Activated CD8-positive, alpha-beta T cell treated with anti-CD3 and anti-CD28 coated beads, Interleukin-2, amount 10 ng/mL, durations not matched to agents 7 days and 5 days (primary cell): ENCODE data around the gene AGBL1. TPM values are rescaled to one million over a fixed set of nuclear protein-coding genes. Genes with fewer than 3 reads are reported as not detected.
"Not testable (repeated sequence)": the region's sequence is repeated elsewhere in the genome, so short reads cannot be mapped to it uniquely, and the experiment has no call there.

Experiments
- ATAC-seq: fragments of 150-1000 bp; cut with Tn5 transposase; one replicate; pipeline ENCODE4 v1.10.0; 2021; ENCODE audit warnings: moderate library complexity
- CTCF ChIA-PET: fragments of 350-600 bp; sonication (Branson Sonifier 250); formaldehyde crosslinking; loops from one replicate; lab custom pipeline; 2021; ENCODE audit warnings: antibody characterized with exemption; lab: Charles Lee
- POLR2A ChIA-PET: fragments of 350-600 bp; sonication (Branson Sonifier 250); formaldehyde crosslinking; loops from one replicate; lab custom pipeline; 2021; ENCODE audit warnings: antibody characterized with exemption; lab: Charles Lee
- DNase-seq: peaks from one replicate; pipeline ENCODE4 v3.0.0-alpha.2; 2020
- H3K27ac Mint-ChIP-seq: one replicate; pipeline ENCODE4 v1.8.0; 2021; ENCODE audit warnings: mild to moderate bottlenecking, mixed read lengths
- H3K27me3 Mint-ChIP-seq: one replicate; pipeline ENCODE4 v1.8.0; 2021; ENCODE audit warnings: low read depth, mixed read lengths
- H3K36me3 Mint-ChIP-seq: one replicate; pipeline ENCODE4 v1.8.0; 2021; ENCODE audit warnings: low read depth, mixed read lengths
- H3K4me1 Mint-ChIP-seq: one replicate; pipeline ENCODE4 v1.8.0; 2021; ENCODE audit warnings: low read depth, mixed read lengths
- H3K4me3 Mint-ChIP-seq: one replicate; pipeline ENCODE4 v1.8.0; 2021; ENCODE audit warnings: mild to moderate bottlenecking, mixed read lengths
- H3K9me3 Mint-ChIP-seq: one replicate; pipeline ENCODE4 v1.8.0; 2022; ENCODE audit warnings: mixed read lengths; ENCODE audit not compliant: insufficient read depth
- total RNA-seq, 2 experiments: library from RNA; stranded (reverse); gene quantifications; one replicate each; pipeline ENCODE4 v1.2.3, GENCODE V29; 2021

Gene AGBL1
- total RNA-seq, 2 experiments from 2014 or later: not detected

DNA sequence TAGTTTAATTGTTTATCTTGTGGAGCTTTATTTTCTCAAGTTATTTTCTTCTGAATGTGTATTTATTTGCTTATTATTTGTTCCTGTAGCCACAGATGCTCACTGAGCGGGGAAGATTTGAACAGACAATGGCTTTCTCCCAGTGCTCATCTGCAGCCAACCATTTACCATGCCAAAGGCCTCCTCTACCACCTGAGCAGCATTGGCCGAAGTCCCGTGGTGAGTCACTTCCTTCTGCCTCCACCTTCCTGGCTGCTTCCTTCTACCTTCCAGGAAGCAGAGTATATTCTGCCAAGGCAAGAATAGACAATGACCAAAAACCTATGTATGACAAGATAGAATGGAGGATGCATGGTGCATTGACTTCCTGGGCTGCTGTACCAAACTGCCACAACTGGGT, 443.1 kb downstream of the AGBL1 start:
- no peak overlapping the region for H3K4me3 Mint-ChIP-seq
- DNase-seq (no peak), ATAC-seq (no peak)
- no peaks in the 10 kb centered on the region for H3K4me1 Mint-ChIP-seq
- H3K9me3 Mint-ChIP-seq: no peaks in the 10 kb centered on the region
- POLR2A ChIA-PET: interaction anchor here (0.6 kb wide), 1 partner anchor 1410 kb away, joined by 3 read pairs; no protein-coding TSS in a partner anchor
- no peaks in the 10 kb centered on the region for H3K27me3 Mint-ChIP-seq
- H3K27ac Mint-ChIP-seq: no peak overlapping the region
- H3K36me3 Mint-ChIP-seq: no peaks in the 10 kb centered on the region
- CTCF ChIA-PET: no interaction called here

DNA sequence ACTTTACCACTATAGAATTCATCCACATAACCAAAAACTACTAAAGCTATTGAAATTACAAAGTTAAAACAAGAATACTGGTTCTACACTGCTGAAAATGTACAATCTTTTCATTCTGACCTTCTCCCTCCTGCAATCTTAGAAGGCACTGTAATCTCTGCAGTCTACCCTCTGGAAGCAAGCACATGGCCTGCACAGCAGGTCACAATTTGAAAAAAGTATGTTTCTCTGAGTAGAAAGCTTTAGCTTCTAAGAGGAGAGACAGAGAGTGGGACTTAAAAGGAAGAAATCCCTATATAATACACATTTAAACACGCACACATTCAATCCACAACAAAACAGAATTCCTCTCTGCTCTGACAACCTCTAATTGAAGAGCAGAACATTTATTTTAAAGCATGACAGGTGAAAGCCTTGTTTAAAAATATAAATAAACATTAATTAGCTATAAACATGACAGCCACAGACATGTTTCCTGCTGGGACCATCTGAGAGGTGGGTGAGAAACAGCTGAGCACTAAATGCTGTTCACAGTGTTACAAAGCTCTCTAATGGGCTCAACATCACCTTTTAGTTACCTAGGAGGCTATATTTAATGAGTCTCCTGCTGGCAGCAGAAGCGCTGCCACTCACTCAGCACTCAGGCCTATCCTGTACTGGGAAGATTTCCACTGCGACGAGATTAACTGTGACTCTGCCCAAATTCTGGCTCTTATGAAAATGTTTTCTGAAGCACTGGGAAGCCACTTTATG, 447.4 kb downstream of the AGBL1 start:
- H3K4me3 Mint-ChIP-seq: no peak overlapping the region
- CTCF ChIA-PET: no interaction called here

GRCh38 chr15:86528094-86528493, 448.4 kb downstream of the AGBL1 start:
- H3K27me3 Mint-ChIP-seq, ATAC-seq, H3K36me3 Mint-ChIP-seq, POLR2A ChIA-PET, CTCF ChIA-PET, H3K4me1 Mint-ChIP-seq, DNase-seq, H3K9me3 Mint-ChIP-seq, H3K27ac Mint-ChIP-seq, H3K4me3 Mint-ChIP-seq: not testable (repeated sequence)

More for the DNA sequence above, 447.4 kb downstream of the AGBL1 start:
- POLR2A ChIA-PET: no interaction called here
- no peaks in the 10 kb centered on the region for H3K27me3 Mint-ChIP-seq
- no peak overlapping the region for H3K27ac Mint-ChIP-seq
- H3K9me3 Mint-ChIP-seq: no peaks in the 10 kb centered on the region
- H3K36me3 Mint-ChIP-seq: no peaks in the 10 kb centered on the region
- ATAC-seq (no peak), DNase-seq (no peak)
- H3K4me1 Mint-ChIP-seq: no peaks in the 10 kb centered on the region

DNA sequence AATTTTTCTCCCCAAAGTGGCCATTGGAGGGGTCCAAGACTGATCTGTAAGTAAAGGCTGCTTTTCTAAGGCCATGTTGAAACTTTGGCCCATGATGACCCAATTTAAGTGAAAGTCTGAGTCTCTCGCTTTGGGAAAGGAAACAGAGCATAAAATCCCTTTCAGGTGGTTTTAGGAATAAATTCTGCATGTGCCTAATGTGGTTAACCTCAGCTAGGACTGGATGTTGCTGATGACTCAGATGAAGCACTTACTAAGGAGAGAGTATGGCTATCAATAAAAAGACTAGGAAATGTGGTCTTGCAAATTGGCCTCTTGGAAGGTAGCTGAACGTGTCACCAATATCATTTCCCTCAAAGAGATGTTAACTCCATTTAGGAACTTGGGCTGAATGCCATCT, 458.5 kb downstream of the AGBL1 start:
- no peak for ATAC-seq
- H3K4me3 Mint-ChIP-seq: no peak overlapping the region
- no peaks in the 10 kb centered on the region for H3K27me3 Mint-ChIP-seq
- no peaks in the 10 kb centered on the region for H3K9me3 Mint-ChIP-seq
- no peak for DNase-seq
- ChIA-PET CTCF (no interaction called here), POLR2A (no interaction called here)
- no peaks in the 10 kb centered on the region for H3K36me3 Mint-ChIP-seq
- no peak overlapping the region for H3K27ac Mint-ChIP-seq
- H3K4me1 Mint-ChIP-seq: no peaks in the 10 kb centered on the region

DNA sequence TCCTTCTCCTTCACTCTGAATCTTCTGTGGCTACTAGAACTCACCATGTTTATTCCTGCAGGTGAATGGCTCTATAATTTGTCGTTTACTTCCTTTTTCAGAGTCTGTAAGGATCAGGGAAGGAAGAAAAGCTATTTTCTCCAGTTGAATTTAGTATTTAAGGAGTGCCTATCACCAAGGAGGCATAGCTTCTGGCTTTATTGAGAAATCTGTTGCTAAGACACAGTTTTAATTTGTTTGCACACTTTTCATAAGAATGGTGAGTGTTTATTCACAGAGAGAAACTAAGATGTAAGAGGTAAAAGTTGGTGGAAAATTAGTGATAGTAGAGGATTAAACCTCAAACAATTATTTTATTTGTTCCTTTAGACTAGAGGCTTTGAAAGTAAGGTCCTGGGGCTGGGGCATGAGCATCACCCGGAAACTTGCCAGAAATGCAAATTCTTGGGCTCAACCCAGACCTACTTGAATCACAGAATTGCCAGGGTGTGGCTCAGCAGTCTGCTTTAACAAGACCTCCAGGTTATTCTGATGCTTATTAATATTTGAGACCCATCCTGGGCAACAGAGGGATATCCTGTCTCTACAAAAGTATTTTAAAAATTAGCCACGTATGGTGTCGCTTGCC, 461.3 kb downstream of the AGBL1 start:
- Mint-ChIP-seq H3K9me3 (no peaks in the 10 kb centered on the region), H3K27me3 (no peaks in the 10 kb centered on the region), H3K36me3 (no peaks in the 10 kb centered on the region), H3K4me1 (no peaks in the 10 kb centered on the region), H3K4me3 (no peak overlapping the region), H3K27ac (no peak overlapping the region)
- ChIA-PET POLR2A (no interaction called here), CTCF (no interaction called here)
- no peak for ATAC-seq
- no peak for DNase-seq

GRCh38 chr15:86541540-86541939, 461.9 kb downstream of the AGBL1 start:
- ATAC-seq (no peak), DNase-seq (no peak)
- no peak overlapping the region for H3K4me3 Mint-ChIP-seq
- no peaks in the 10 kb centered on the region for H3K27me3 Mint-ChIP-seq
- no peaks in the 10 kb centered on the region for H3K36me3 Mint-ChIP-seq
- H3K27ac Mint-ChIP-seq: no peak overlapping the region
- ChIA-PET CTCF (no interaction called here), POLR2A (no interaction called here)
- no peaks in the 10 kb centered on the region for H3K4me1 Mint-ChIP-seq
- H3K9me3 Mint-ChIP-seq: no peaks in the 10 kb centered on the region

DNA sequence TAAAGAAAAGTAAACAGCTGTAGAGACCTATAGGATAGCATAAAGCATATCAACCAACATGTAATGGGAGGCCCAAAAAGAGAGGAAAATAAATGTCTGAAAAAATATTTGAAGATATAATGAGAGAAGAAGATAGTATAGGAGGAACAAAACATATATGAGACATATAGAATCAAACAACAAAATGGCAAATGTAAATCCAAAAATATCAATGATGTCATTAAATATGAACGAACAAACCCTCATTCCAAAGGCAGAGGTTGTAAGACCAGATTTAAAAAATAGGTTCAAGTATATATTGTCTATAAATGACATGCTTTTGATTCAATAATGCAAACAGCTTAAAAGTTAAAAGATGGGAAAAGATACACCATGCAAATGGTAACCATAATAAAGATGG, 470.4 kb downstream of the AGBL1 start:
- H3K36me3 Mint-ChIP-seq: no peaks in the 10 kb centered on the region
- H3K9me3 Mint-ChIP-seq: no peaks in the 10 kb centered on the region
- no peaks in the 10 kb centered on the region for H3K27me3 Mint-ChIP-seq
- ChIA-PET CTCF (no interaction called here), POLR2A (no interaction called here)
- ATAC-seq (no peak), DNase-seq (no peak)
- no peak overlapping the region for H3K27ac Mint-ChIP-seq
- no peaks in the 10 kb centered on the region for H3K4me1 Mint-ChIP-seq
- no peak overlapping the region for H3K4me3 Mint-ChIP-seq

- no peak overlapping the region for H3K4me3 Mint-ChIP-seq
- POLR2A ChIA-PET: no interaction called here
- CTCF ChIA-PET: no interaction called here
- H3K27ac Mint-ChIP-seq: no peak overlapping the region
- H3K27me3 Mint-ChIP-seq: no peaks in the 10 kb centered on the region
- no peaks in the 10 kb centered on the region for H3K36me3 Mint-ChIP-seq
- H3K4me1 Mint-ChIP-seq: no peaks in the 10 kb centered on the region
- no peaks in the 10 kb centered on the region for H3K9me3 Mint-ChIP-seq
- ATAC-seq (no peak), DNase-seq (no peak)
These were observed 473.4 kb downstream of the AGBL1 start for GRCh38 chr15:86553108-86553507.

DNA sequence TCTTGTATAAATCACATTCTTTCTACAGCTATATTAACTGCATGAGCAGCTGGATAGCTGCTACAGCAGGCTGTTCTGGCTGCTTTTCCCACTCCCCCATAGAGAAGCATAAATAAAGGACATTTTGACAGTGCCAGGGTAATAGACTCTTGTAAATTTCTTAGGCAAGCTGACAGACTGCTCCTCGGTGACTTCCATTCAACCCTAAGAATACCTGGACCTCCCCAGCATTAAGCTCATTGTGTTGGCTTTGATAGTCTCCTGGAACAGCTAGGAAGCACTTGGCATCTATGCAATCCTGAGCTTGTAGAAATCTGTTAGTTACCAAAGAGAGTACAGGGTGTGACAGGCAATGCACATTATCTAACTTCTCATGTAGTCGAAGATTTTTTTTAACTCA, 475.4 kb downstream of the AGBL1 start:
- POLR2A ChIA-PET: no interaction called here
- CTCF ChIA-PET: no interaction called here
- ATAC-seq: no peak
- Mint-ChIP-seq H3K27ac (no peak overlapping the region), H3K4me1 (no peaks in the 10 kb centered on the region), H3K36me3 (no peaks in the 10 kb centered on the region), H3K27me3 (no peaks in the 10 kb centered on the region), H3K4me3 (no peak overlapping the region), H3K9me3 (no peaks in the 10 kb centered on the region)
- DNase-seq: no peak

DNA sequence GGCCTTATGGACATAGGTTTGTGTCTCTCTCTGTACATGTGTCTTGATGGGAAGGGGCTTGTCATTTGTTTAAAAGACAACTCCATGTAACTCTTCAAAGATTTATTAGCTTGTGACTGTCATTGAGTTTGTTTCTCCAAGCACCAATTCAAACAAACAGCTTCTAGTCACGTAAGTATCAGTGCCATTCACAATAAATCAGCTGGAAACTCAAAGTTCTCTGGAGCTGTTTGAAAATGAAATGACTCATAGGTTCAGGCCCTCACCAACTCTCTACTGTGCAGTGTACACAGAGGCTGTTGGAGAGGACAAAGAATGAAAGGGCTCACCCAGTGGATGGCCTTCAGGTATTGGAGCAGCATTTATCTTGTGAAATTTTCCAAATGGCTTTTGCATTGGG, 476.3 kb downstream of the AGBL1 start:
- Mint-ChIP-seq H3K27me3 (no peaks in the 10 kb centered on the region), H3K9me3 (no peaks in the 10 kb centered on the region), H3K4me1 (no peaks in the 10 kb centered on the region), H3K36me3 (no peaks in the 10 kb centered on the region), H3K4me3 (no peak overlapping the region), H3K27ac (no peak overlapping the region)
- DNase-seq (no peak), ATAC-seq (no peak)
- POLR2A ChIA-PET: no interaction called here
- CTCF ChIA-PET: no interaction called here

DNA sequence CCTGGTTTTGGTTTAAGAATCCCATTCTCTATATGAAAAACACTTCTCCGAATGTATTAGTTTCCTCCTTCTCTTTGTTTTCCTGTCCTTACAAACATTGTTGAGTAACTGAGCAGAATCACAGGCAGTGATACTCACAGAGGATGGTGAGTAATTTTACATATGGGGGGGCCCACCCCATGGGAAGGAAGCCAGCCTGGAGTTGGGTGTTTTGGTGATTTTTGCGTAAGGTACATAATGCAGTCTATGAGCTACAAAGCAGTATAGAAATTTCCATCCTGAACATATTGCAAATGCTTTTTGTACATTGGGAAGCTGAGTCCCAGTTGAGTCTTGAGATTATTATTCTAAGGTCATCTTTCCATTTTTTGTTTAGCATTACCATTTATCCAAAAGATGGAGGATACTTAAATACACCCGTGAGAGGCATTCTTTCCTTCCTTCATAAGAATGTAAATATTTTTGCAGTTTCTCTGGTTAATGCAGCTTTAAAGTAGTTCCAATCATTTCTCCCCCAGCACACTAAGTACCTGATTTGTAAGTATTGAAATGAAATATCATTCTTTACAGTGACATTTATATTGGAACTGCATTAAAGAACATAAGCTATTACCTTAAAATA, 476.8 kb downstream of the AGBL1 start:
- ATAC-seq (no peak), DNase-seq (no peak)
- H3K27ac Mint-ChIP-seq: no peak overlapping the region
- ChIA-PET POLR2A (no interaction called here), CTCF (no interaction called here)
- H3K36me3 Mint-ChIP-seq: no peaks in the 10 kb centered on the region
- no peaks in the 10 kb centered on the region for H3K27me3 Mint-ChIP-seq
- H3K4me3 Mint-ChIP-seq: no peak overlapping the region
- H3K9me3 Mint-ChIP-seq: no peaks in the 10 kb centered on the region
- no peaks in the 10 kb centered on the region for H3K4me1 Mint-ChIP-seq

DNA sequence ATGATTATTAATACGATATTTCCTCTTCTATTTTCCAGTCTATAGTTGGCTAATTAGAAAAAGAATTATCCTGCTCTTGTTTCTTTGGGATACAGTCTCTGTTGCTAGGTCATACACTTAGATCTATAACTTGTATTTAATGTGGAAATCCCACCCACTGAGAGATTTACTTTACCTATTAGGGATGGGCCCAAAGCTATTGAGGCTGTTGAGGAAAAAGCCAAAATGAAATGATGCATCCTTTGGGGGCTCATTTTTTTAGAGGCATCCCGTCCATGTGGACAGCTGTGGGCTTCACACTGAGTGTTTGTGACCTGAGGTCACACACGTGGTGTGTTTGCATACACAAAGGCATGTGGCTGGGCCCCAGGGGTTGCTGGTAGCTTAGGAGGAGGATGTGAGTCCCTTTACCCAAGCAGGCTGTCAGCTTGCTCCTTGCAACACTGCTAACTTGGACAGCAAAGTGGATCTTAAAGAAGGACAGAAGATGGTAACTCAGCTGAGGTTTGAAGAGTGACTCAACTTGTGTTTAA, 477.4 kb downstream of the AGBL1 start:
- no peak for ATAC-seq
- no peak for DNase-seq
- H3K36me3 Mint-ChIP-seq: no peaks in the 10 kb centered on the region
- H3K27ac Mint-ChIP-seq: no peak overlapping the region
- ChIA-PET CTCF (no interaction called here), POLR2A (no interaction called here)
- no peaks in the 10 kb centered on the region for H3K4me1 Mint-ChIP-seq
- no peaks in the 10 kb centered on the region for H3K9me3 Mint-ChIP-seq
- H3K4me3 Mint-ChIP-seq: no peak overlapping the region
- no peaks in the 10 kb centered on the region for H3K27me3 Mint-ChIP-seq
